GM18519 (cell line): ENCODE data around the gene C19orf67.

ENCODE experiments used
- ATAC-seq: cut with Tn5 transposase; IDR thresholded peaks from one replicate; pipeline ENCODE4 v1.9.1; 2021; ENCODE audit warnings: mild to moderate bottlenecking, moderate library complexity; ENCODE audit not compliant: unreplicated experiment, low FRiP score

The C19orf67 gene

GRCh38 chr19:14031719-14032480 lies 53.7 kb downstream of the C19orf67 start, which contains the start of gene IL27RA:
IL27RA (plus strand) TSS chr19:14031762; CDS start chr19:14031873, 111 bp downstream.
- ATAC-seq: no peak
